Astrocyte (in vitro differentiated cells and primary cell): Measurements from ENCODE around the gene GJC3.

Experiments used
- CTCF ChIP-seq: IDR thresholded peaks from 2 replicates; pipeline ENCODE4 v1.5.1; 2011; ENCODE audit warnings: low read depth, mild to moderate bottlenecking, inconsistent platforms, low read length, moderate library complexity; ENCODE audit not compliant: insufficient read depth
- EZH2 ChIP-seq: IDR thresholded peaks from 2 replicates; pipeline ENCODE4 v1.6.1; 2012; ENCODE audit warnings: mild to moderate bottlenecking, low read length, inconsistent platforms; ENCODE audit not compliant: insufficient read depth

- TF ChIP-seq CTCF = no peak
- TF ChIP-seq EZH2 = no peak
Measured at GRCh38 chr7:99969298-99969697, 39.9 kb upstream of the GJC3 start.
